ENCODE measurements around the gene XRCC4.

DNA sequence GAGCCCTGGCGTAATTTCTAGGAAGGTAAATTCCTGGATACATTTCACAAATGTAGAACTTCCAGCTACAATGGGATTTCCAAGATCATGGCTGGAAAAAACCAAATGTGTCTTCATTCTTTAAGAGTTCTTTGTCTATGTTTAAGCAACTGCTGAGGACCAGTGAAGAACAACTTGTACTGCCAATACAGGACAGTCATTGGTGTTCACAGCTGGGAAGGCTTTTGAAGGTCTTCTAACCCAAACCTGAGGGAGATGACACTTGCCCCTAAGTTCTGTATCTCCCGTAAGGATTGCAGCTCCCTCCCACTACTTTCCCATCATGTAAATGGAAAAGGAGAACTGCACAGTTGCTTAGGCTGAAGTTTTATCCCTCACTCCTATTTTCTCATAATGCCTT is 28.5 kb upstream of the XRCC4 start:
- TF ChIP-seq RAD21 (IDR thresholded peaks at IDR 0.05; ENCODE audit: low read length) (no peak), CTCF (IDR thresholded peaks at IDR 0.05) (no peak), EZH2phosphoT487 (IDR thresholded peaks at IDR 0.05; ENCODE audit: borderline replicate concordance, low read depth) (no peak), EP300 (IDR thresholded peaks at IDR 0.05; ENCODE audit: borderline replicate concordance in 1 of 2, low read depth in 1 of 2, low read length in 1 of 2) (no peak), POLR2AphosphoS5 (IDR thresholded peaks at IDR 0.05; ENCODE audit: low read depth, low read length) (no peak)
